ENCODE results near the gene CBL.

The CBL gene

GRCh38 chr11:119347242-119347641 lies 141.1 kb downstream of the CBL start:
- no peak for DNase-seq (ENCODE audit: low read depth)

GRCh38 chr11:119347940-119348605 lies 141.9 kb downstream of the CBL start:
- no peak for DNase-seq (ENCODE audit: low read depth)

DNA sequence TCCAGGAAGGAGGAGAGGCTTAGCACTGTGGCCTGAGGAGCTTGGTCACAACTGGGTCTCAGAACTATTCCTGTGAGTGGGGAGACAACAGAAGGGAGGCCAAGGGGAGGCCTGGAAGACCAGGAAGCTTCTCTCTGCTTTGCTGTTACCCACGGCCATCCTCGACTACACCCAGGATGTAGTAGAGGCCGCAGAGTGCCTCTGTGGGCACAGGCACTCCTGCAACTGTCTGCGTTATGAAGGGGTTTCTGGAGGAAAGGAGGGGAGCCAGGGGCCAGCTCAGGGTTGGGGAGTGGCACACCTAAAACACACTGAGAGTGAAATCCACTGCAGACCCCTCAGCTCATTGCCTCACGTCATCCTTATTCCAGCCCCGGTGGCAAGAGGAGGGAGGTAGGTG lies 144.2 kb downstream of the CBL start:
- DNase-seq (ENCODE audit: low read depth) = no peak

DNA sequence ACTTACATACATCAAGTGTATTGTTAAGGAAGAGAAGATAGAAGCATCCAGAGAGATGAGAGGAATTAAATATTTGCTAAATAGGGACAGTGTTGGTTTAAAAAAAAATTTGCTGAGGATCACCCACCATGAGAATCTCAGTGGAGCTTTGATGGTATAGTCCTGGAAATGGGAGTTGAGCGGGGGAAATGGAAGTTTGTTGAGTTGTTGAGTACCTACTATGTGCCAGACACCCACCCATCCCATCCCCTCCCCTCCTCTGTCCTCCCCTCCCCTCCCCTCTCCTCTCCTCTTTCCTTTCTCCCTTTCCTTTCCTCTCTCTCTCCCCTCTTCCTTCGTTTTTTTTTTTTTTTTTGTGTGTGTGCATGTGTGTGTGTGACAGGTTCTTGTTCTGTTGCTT lies 145.1 kb downstream of the CBL start:
- DNase-seq (ENCODE audit: low read depth) = no peak

DNA sequence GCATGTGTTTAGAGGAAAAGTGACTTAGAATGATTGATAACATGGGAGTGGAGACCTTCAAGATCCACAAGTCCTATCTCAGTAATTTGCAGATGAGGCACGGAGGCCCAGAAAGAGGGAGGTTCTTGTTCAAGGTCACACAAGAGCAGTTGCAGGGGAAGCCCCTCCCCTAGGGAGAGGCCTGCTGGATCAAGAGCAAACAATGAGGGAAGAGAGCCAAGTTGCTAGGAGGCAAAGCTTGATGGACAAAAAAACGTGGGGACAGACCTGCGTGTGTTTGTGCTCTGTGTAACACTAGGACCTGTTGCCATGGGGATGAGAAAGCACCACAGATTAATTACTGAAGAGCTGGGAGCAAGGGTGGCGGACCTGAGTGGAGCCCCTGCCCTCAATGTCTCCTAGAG lies 146.7 kb downstream of the CBL start:
- DNase-seq (ENCODE audit: low read depth) = no peak

GRCh38 chr11:119355091-119355843 lies 149.1 kb downstream of the CBL start:
- DNase-seq (ENCODE audit: low read depth) = no peak

DNA sequence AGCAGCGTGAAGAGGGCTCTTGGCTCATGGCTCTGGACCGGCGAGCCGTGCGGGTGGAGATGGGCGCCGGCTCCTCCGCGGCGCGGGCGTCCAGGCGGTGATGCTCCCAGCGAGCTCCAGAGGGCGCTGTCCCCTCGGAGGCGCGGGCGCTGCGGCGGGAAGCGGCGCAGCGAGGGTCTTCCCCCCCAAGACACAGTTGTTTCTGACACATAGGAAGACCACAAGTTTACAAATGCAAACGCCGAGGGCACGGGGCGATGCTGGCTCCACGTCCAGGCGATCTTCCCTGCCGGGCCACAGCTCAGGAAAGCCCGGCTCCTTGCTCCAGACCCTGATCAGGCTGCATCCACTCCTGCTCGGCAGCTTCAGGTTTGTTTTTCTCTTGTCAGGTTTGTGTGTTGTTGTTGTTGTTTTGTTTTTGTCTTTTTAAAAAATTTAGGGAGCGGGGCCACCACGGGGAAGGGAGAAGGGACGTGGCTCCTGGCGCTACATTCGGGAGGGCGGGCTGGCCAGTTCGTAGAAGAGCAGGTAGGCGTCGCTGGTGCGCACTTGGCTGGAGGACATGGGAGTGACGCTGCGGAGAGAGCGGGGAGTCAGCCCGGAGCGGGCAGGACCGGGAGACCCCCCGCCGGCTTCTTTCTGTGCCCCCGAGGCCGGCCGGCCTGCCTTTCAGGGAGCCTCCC lies 150.4 kb downstream of the CBL start:
- DNase-seq (ENCODE audit: low read depth) = no peak

- DNase-seq (ENCODE audit: low read depth) = no peak
These were observed 150.9 kb downstream of the CBL start for GRCh38 chr11:119357074-119357473.

Data from fibroblast of the conjunctiva (primary cell).